COR-L47 (cell line): Measurements from ENCODE around the gene FOXK1.

Experiments
- DNase-seq: peaks from one replicate; lab custom pipeline; 2025; lab: John Stamatoyannopoulos, UW

The FOXK1 gene

DNA sequence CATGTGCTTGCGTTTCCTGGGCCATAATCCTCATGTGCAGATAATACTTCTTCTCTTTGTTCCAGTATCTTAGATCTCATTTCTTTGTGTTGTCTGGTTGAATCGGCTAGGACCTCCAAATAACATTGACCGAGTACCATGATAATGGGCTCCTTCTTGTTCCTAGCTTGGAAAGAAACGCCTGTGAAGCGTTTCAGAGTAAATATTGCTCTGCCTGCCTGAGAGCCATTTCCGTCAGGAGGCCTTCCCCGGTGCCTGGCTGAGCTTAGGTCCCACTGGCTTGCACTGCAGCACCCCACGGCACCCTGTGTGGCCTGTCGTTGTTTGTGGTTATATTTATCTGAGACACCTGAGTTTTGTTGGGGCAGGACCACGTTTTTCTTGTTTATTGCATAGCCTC is 17.7 kb downstream of the FOXK1 start:
- no peak for DNase-seq

DNA sequence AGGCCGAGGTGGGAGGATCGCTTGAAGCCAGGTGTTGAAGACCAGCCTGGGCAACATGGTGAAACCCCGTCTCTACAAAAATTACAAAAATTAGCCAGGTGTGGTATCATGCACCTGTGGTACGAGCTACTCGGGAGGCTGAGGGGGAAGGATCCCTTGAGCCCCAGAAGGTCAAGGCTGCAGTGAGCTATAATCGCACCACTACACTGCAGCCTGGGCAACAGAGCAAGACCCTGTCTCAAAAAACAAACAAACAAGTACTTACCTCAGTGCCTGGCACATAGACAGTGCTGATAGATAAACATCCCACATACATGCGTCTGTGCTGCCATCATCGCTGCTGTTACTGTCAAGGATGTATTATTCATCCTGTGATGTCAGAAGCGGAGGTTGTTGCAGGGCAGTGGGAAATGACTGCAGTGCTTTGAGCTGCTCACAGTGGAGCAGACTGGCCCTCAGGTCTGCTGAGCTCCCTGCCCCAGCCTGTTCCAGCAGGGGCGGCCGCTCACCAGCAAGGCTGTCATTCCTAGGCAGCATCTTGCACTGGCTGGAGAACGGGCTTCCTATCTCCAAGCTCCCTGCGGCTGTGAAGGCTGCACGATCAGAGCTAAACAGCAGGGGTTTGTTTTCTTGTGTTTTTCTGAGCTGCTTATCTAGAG is 18.6 kb downstream of the FOXK1 start:
- no peak for DNase-seq

DNA sequence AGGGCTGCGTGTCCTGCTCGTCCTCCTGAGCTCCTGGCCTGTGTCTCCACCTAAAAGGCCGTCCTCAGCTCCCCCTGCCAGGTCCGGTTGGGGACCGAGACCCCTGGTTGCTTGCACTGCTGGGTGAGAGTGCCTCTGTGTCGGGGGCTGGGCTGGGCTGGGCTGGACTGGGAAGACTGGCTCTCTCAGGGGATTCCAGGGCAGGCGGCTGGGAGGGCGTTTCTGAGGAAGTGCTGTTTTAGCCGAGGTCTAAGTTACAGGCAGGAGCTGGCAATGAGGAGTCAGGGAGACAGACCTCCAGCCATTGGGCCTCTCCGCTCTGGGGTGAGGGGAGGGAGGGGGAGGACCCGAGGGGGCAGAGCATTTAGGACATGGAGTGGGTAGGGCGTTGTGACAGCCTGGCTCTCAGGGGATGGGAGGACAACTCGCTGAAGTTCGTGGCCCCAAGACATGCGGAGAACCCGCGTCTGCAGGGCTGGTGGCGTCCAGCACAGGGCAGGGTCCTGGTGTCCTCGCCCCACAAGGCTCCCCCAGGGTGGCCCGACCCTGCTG is 20.9 kb downstream of the FOXK1 start:
- no peak for DNase-seq

DNA sequence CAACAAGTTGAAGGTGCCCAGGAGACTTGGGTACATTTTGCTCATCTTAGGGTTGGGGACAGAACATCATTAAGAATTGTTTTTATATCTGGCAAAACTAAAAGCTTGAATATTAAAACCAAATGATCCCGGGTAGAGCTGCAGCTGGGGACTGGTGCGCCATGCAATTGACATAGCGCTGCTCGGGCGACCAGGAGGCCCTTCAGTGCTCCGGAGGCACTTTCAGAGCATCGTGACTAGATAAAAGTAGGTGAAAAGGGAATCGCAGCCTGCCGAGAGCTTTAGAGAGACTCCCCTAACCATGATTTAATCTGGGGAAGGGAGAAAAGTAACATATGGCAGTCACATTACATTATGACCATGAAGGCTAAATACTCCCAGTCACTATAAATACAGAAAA is 21.4 kb downstream of the FOXK1 start:
- no peak for DNase-seq

DNA sequence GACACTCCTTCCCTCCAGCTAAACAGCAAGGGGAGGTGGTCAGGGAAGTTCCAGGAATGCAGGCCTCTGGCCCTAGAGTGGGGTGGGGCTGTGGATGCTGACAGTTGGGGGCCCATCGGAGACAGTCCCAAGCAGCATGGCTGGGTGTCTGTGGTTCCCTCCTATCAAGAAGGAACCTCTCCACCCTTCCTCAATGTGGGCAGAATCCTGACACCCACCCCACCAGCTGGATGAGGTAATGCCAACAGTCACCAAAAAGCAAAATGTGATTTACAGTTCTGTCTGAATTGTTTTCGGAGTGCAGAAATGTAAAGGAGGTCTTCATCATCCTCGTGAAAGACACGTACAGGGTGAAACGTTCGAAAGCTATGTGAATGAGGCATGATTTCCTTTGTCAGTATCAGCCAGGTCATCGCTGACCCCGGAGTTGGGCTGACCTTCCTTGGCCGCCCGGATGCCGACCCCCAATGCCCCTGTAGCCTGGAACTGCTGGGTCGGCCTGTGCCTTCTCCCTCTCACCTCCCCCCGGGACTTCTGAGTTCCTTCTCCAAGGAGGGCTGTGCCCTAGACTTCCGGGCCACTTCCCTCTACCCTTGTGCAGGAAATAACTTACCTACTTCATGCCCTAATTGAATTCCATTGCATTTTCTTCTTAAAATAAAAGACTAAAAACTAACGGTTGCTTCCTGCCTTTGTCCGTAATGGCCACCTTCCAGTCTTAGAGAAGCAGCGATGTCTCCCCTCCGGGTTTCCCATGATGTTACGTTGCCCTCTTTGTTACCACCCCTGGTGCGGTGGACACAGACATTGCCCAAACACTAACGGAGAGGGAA is 24.5 kb downstream of the FOXK1 start:
- DNase-seq, result no peak

DNA sequence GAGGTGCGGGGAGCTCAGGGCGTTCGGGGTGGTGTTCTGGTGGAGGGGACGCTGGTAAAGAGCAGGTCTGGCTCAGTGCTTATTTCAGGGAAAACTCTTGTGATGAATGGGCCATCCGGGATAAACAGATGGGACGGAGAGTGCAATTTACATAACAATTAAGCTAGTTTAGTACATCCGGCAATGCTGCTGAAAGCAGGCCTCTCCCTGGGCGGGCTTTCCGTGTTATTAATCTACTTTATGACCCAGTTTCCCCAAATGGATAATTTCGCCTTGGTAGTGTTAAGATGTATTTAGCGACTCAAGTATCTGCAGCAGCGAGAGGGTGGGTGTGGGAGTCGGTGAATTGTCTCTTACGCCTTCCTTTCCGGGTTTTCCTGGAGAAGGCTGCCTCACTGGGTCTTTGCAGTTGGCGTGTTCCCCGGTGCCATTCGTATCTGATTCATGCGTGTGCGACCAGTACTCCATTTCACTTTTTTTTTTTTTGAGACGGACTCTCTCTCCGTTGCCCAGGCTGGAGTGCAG is 25.2 kb downstream of the FOXK1 start:
- no peak for DNase-seq

DNA sequence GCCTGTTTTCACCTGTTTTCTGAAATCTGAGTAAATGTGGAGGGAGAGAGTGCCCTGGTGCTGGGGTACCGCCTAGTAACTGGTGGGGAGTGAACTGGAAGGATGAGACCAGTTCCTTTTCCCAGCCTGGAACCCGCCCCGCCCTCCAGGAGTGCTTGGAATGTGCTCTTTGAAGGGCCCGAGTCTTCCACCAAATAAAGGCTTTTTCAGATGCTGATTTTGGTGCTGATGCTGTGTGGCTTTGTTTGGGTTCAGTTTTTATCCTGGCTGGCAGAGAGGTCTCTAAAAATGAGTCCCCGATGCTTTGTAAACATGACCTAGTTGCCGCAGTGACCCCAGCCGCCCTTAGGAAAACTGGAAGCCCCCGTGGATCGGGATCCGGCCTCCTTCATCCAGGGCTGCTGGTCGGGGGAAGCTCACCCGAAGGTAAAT is 25.9 kb downstream of the FOXK1 start:
- no peak for DNase-seq

DNA sequence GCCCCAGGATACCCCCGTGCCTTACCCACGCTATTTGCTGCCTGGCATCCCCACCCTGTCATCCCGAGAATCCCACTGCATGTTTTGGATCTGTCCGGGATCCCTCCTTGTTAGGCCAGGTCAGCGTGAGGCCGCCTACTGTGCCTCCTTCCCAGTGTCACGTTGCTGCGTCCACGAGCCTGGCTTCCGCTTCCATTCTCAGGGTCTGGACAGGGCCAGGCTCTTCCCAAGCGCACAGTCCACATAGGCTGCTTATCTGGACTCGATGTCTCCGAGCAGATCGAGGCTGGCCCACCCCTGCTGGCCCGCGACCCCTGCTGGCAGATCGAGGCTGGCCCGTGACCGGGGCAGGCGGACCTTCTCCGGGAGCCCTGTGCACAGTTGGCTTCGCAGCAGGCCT is 27.1 kb downstream of the FOXK1 start:
- DNase-seq, result no peak

DNA sequence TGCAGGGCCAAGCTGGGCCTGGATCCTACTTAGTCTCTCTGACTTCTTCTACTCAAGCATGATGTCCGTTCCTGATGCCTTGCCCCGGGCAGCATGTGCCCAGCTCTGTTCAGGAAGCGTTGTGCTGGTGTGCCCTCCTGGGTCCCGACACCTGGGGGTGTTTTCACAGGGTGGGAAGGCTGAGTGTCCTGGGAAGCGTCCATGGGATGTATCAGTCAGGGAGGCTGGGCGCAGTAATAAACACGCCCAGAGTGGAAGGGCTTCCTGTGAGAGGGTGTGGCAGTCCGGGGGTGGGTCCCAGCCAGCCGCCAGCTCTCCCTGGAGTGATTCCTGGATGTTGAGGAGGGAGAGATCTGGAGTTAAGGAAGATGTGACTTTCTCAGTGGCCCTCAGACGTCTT is 29.0 kb downstream of the FOXK1 start:
- DNase-seq, result no peak

DNA sequence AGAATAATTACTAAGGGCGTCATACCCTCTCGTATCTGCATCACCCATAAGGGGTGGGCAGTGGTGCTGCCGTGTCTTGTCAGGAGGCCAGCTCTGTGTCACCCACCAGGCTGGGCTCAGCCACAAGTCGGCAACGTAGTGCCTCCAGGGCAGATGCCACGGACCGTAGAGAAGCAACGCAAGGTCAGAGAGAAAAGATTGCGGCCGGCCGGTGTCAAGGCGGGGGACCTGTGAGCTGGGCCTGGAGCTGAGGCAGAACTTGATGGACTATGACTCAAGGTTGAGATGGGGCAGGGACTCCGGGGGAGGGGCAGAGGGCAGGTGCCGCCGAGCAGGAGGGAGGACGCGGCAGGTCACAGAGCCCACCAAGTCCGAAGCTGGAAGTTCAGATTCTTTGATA is 29.5 kb downstream of the FOXK1 start:
- no peak for DNase-seq

DNA sequence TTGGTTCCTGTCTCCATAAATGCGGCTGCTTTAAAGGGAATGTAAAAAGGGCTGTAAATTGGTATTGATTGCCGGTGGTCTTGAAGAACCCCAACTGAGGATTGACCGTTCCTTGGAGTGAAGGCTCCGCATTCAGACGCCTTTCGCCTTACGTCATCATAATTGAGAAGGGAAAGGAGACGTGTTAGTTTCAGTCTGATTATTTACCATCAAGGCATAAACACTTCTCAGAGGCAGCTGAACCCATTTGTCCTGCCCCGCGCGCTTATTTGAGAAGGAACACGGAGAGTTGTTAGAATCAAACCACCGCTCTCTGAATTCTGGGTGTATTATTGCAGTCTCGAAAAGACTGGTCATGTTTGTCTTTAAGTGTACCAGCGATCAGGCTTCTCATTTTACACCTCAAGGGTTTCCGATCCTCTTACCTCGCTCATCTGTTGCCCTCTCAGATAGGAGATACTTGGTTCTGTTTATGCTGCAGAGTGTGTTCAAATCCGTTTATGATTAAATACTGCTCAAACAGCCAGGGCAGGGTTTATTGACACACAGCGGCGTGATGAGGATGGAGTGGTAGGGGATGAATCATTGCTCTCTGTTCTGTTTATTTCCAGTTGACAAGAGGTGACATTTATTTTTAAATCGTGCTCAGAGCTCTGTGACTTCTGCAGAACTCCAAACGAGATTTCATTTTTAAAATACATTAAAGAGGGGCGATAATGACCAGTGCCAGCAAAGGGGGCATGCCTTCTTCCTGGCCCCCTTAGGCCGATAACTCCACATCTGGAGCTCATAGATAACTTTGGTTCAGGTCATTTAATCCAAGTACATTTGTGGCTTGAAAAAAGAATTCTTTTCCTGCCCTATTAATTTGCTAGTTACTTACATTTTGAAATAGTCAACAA is 30.4 kb downstream of the FOXK1 start:
- DNase-seq, result no peak

DNA sequence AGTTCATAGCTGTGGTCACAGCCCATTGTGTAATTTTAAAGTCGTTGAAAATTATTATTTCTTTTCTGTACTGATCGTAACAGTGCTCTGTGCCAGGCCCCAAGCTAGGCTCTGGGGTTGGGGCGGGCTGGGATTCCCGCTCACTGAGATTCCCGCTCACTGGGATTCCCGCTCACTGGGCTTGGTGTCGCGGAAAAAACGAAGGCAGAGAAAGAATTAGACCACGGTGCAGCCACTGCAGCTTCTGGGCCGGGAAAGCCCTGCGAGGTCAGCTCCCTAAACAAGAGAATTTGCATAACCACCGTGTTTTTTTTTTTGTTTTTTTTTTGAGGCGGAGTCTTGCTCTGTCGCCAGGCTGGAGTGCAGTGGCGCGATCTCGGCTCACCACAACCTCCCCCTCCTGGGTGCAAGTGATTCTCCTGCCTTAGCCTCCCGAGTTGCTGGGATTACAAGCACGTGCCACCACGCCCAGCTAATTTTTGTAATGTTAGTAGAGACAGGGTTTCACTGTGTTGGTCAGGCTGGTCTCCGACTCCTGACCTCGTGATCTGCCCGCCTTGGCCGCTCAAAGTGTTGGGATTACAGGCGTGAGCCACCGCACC is 31.2 kb downstream of the FOXK1 start:
- no peak for DNase-seq

DNA sequence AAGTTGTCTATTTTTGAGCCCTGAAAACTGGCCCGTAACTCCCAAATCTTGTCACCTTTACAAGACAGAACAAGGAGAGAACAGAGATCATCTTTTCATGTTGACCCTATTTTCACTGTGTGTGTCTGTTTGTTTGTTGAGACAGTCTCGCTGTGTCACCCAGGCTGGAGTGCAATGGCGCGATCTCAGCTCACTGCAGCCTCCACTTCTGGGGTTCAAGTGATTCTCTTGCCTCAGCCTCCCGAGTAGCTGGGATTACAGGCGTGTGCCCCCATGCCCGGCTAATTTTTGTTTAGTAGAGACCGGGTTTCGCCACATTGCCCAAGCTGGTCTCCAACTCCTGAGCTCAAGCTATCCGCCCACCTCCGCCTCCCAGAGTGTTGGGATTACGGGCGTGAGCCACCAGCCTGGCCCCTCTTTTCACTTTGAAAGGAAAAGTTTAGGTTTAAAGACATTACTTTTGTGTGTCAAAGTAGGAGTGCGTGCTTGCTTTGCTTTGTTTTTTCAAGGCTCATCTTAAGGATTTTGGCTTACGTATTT is 32.1 kb downstream of the FOXK1 start:
- no peak for DNase-seq

DNA sequence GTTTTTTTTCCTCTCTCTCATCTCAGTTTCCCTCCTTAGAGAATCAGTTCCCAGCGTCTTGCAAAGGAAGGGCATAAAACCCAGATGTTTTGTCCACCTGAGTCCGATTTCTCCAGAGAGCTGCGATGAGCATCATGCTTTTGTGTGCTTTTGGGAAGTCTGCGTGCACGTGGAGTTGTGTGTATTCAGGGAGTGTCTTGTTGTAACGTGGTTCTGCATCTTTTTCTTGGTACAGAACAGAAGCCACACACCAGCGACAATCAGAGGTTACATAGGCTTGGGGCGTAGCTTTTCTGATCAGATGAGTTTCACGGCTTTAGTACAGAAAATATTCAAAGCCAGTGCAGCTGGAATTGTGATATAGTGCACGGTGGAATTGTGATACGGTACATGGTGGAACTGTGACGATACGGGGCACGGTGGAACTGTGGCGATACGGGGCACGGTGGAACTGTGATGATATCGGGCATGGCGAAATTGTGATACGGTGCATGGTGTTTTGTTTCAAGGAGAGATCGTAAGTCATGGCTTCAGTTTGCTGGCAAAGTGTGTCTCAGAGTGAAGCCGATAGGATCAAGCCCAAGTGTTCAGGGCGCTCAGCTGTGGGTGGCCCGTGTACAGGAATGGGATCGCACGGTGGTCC is 32.8 kb downstream of the FOXK1 start:
- DNase-seq, result no peak

DNA sequence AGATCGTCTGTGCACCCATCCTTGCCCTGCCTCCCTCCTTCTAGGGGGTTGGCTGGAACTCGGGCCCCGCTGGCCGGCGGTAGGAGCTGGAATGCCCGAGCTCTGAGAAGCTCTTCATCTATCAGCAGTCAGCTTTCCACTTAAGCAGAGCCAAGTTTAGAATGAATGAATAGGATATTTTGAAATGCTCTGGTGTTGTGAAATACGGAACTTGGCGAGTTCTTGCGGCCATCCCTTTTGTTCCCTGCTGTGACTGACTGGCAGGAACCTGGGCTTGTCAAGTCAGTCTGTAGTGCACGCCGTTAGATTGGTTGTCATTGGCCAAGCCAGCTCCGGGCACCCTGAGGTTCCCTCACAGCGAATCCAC is 33.3 kb downstream of the FOXK1 start:
- DNase-seq, result no peak

DNA sequence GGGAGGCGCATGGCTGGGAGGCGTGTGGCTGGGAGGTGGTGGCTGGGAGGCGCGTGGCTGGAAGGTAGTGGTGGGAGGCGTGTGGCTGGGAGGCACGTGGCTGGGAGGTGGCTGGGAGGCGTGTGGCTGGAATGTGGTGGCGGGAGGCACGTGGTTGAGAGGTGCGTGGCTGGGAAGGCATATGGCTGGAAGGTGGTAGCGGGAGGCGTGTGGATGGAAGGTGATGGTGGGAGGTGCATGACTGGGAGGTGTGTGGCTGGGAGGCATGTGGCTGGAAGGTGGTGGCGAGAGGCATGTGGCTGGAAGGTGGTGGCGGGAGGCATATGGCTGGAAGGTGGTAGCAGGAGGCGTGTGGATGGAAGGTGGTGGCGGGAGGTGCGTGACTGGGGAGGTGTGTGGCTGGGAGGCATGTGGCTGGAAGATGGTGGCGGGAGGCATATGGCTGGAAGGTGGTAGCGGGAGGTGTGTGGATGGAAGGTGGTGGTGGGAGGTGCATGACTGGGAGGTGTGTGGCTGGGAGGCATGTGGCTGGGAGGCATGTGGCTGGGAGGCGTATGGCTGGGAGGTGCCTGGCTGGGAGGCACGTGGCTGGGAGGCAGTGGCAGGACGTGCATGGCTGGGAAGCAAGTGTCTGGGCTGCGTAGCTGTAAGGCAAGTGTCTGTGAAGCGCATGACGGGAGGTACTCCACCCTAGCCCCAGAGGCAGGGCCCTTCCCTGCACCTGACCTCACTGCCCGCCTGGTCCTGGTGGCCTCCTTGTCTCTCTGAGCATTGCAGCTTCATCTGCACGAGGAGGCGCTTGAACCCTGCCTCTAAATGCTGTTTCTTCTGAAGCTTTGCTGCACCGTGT is 35.1 kb downstream of the FOXK1 start:
- no peak for DNase-seq

DNA sequence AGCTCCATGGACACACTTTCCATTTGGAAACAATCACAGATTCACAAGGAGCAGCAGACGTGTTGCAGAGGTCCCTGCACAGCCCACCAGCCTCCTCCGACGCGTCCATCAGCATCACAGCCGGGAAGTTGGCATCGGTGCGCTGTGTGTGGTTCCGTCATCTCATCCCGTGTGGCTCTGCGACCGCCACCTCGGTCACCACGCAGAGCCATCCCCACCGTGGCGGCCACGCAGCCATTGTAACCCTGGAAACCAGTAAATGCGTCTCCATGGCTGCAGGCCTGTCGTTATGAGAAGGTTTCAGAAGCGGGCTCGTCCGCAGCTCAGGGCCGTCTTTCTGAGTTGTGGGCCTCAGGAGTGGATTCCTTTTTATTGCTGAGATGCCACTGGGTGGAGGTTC is 36.0 kb downstream of the FOXK1 start:
- no peak for DNase-seq

DNA sequence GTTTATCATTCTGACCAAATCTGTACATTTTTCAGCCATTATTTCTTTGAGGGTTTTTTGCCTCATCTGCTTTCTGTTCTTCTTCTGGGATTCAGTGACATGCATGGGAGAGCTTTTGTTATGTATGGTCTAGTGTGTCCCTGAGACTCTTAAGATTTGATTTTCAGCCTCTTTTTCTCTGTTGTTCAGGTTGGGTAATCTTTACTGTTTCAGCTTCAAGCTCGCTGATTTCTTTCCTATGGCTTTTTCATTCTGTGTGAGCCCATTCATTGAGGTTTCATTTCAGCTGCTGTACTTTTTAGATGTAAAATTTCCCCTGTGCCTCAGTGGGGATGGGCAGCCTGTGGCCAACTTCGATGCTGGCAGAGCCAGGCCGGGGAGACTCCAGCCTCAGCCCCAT is 38.1 kb downstream of the FOXK1 start:
- no peak for DNase-seq

DNA sequence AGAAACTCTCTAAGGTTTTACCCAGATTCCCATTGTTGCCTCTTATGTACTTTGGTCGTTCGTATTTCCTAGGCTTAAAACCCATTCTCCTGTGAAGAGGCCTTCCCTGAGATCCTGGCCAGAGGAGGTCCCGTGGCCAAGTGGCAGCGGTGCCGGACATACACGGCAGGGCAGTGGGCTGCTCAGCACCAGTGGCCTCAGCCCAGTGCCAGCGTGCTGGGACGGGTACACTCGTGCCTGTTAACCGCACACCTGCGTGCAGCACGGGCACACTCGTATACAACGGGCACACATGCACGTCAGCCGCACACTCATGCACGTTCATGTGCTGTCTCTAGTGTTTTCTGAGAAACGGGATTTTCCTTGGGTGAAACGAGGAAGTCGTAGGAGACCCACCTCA is 40.2 kb downstream of the FOXK1 start:
- no peak for DNase-seq
